Stimulated activated CD8-positive, alpha-beta memory T cell treated with anti-CD3 and anti-CD28 coated beads, Interleukin-15, amount 100 ng/mL, for 1 hour (primary cell): Measurements from ENCODE around the gene TRIOBP.
"Not testable (repeated sequence)": the region's sequence is repeated elsewhere in the genome, so short reads cannot be mapped to it uniquely, and the experiment has no call there.

Source experiments
- DNase-seq: peaks from one replicate; pipeline ENCODE4 v3.0.0-alpha.2; 2020; ENCODE audit warnings: low read depth

The TRIOBP gene

GRCh38 chr22:37778370-37779009 is 81.6 kb downstream of the TRIOBP start:
- no peak for DNase-seq

- DNase-seq = no peak
Observed at GRCh38 chr22:37781434-37782059, 84.7 kb downstream of the TRIOBP start.

- no peak for DNase-seq
Observed at GRCh38 chr22:37782340-37783168, 85.7 kb downstream of the TRIOBP start.

GRCh38 chr22:37784829-37785495 is 88.1 kb downstream of the TRIOBP start:
- no peak for DNase-seq

- no peak for DNase-seq
Observed at GRCh38 chr22:37790234-37790633, 93.4 kb downstream of the TRIOBP start.

GRCh38 chr22:37792494-37792893 is 95.6 kb downstream of the TRIOBP start:
- no peak for DNase-seq

GRCh38 chr22:37794376-37794775 is 97.5 kb downstream of the TRIOBP start:
- DNase-seq = no peak

GRCh38 chr22:37796079-37796478 is 99.2 kb downstream of the TRIOBP start:
- no peak for DNase-seq

GRCh38 chr22:37797259-37797658 is 100.4 kb downstream of the TRIOBP start:
- not testable (repeated sequence) for DNase-seq

GRCh38 chr22:37797874-37798500 is 101.1 kb downstream of the TRIOBP start:
- DNase-seq = no peak

- DNase-seq = not testable (repeated sequence)
Observed at GRCh38 chr22:37799979-37800378, 103.1 kb downstream of the TRIOBP start.

- no peak for DNase-seq
Observed at GRCh38 chr22:37801946-37802309, 105.1 kb downstream of the TRIOBP start.

GRCh38 chr22:37802310-37803194 is 105.7 kb downstream of the TRIOBP start:
- no peak for DNase-seq

GRCh38 chr22:37803195-37803638 is 106.4 kb downstream of the TRIOBP start:
- DNase-seq = no peak

GRCh38 chr22:37803639-37804351 is 106.9 kb downstream of the TRIOBP start:
- DNase-seq = no peak

- DNase-seq = no peak
Observed at GRCh38 chr22:37804352-37804880, 107.6 kb downstream of the TRIOBP start.

- no peak for DNase-seq
Observed at GRCh38 chr22:37804881-37805809, 108.3 kb downstream of the TRIOBP start.

- no peak for DNase-seq
Observed at GRCh38 chr22:37805810-37806277, 109.0 kb downstream of the TRIOBP start.
